ENCODE results near the gene RBMS3.

The RBMS3 gene

DNA sequence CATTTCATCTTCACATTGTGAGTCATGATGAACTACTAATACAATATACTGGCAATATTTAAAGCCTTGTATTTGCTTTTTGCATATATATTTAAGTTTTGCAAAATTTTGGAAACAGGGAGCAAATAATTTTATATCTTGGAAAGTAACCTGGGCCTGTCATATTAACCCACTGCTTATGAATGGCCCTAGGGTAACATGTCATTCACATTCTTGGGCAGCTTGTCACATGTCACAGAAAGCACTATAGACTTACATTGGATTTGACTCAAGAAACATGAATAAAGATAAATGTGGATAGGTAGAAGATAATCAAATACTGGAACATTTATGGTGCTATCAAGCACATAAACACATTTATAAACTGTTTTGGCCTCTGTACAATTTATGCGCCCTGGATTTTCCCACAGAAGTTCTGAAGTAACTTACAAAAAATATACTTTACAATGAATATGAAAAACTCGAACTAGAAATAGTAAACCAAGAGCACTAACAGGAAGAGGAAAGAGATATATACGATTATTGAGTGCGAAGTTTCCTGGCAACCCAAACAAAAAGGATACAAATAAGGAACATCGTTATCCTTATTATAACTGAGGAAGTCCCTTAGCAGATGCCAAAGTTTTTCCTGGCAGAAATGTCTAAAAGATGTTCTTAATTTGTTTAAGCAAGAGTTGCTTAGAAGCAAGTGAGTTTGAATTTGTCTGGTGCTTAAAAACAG is 257.2 kb downstream of the RBMS3 start:
- peak; percentile 13 for FAIRE-seq

- no peak for FAIRE-seq
Observed at GRCh38 chr3:29538610-29538958, 257.7 kb downstream of the RBMS3 start.

GRCh38 chr3:29540544-29540943 is 259.7 kb downstream of the RBMS3 start:
- no peak for FAIRE-seq

- peak; percentile 84 for FAIRE-seq
Observed at GRCh38 chr3:29544701-29545363, 264.0 kb downstream of the RBMS3 start.

DNA sequence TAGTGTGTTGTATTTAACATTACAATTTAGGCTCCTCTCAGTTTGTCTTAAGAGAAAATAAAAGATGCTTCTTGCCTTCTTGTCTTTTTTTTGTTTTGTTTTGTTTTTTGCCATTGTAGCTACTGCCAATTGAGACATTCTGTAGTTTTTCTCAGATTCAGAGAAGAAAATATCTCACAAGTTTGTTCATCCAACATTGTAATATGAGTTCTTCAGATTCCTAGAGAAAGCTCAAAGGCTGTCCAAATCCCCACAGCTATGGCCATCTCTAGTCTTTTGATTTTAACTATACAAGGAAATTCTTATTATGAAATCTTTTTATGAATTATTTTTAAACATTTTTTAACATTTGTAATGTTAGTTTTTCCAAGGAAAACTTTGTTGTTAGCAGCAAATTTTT is 264.7 kb downstream of the RBMS3 start:
- FAIRE-seq = no peak

- no peak for FAIRE-seq
Observed at GRCh38 chr3:29552051-29552450, 271.2 kb downstream of the RBMS3 start.

DNA sequence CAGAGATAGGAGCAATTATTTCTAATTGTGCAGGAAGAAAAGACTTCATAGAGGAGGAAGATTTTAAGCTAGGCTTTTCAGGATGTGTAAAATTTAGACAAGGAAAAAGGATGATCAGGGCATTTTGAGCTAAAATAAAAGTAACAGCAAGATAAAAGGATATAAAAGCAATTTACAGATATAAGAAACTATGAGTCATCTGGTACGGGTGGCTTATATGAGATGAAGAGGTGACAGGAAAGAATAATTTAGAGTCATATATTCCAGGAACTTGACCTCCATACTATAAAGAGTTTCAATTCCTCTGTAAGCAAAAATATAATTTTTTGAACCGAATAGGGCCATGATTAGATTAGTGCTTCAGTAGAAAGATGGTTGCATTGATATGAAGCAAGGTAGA is 273.7 kb downstream of the RBMS3 start:
- no peak for FAIRE-seq

- FAIRE-seq = no peak
Observed at GRCh38 chr3:29555590-29555989, 274.7 kb downstream of the RBMS3 start.

GRCh38 chr3:29557186-29557585 is 276.3 kb downstream of the RBMS3 start:
- FAIRE-seq = no peak

DNA sequence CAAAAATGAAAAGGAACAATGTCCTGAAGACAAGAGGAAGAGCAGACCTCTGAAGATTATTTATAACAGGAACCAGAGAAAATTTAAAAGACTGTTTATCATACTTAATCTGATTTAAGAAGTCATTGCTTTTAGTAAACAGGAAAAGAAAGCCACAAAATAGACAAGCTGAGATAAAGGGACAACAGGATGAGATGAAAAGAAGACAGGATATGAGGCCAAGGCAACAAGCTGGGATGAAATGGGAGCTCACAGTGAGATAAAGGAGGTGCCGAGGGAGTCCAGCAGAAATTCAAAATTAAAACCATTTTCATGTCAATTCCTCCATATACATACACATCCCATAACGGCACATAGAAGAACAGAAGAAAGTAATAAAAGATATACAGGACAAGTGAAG is 277.0 kb downstream of the RBMS3 start:
- FAIRE-seq = no peak

DNA sequence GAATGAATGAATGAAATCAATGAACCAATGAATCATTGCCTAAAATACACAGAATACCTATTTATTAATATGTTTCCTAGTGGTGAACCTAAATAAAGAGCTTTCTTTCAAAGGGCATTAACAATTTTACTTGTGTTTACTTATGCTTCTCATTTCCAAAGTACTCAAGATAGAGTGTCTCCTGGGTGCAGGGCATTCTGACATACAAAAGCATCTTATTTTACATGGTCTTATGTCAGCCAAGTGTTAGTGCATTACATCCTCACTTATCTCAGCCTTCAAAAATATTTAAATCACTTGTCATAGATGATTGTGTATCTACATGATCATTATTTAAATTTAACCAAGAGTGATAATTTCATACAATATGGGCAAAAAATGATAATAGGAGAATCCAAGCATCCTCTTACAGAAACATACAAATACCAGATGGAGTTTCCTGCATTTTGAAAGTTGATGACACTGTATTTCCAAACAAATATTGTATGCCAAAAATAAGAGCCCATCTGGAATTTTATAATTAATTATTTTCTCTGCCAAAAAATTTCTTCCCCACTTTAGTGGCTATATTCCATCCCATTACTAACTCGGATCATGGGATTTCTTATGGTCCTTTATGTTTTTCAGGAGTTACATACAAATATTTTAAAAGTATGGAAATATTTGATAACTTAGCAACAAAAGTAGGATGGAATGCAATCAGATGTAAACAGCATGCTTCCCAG is 279.0 kb downstream of the RBMS3 start:
- no peak for FAIRE-seq

DNA sequence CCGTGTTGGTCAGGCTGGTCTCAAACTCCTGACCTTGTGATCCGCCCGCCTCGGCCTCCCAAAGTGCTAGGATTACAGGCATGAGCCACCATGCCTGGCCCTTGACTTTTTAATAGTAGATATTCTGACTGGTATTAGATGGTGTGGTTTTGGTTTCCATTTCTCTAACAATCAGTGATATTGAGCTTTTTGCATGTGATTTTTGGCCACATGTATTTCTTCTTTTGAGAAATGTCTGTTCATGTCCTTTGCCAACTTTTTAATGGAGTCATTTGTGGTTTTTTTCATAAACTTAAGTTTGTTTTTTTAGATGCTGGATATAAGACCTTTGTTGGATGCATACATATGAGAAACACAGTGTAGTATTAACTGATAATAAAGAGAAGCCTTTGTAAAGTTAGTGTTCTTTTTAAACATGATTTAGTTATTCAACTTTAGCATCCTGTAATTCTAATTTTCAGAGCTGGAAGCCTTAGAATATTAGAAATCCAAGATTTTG is 280.8 kb downstream of the RBMS3 start:
- FAIRE-seq = no peak

GRCh38 chr3:29565236-29565635 is 284.4 kb downstream of the RBMS3 start:
- FAIRE-seq = no peak

DNA sequence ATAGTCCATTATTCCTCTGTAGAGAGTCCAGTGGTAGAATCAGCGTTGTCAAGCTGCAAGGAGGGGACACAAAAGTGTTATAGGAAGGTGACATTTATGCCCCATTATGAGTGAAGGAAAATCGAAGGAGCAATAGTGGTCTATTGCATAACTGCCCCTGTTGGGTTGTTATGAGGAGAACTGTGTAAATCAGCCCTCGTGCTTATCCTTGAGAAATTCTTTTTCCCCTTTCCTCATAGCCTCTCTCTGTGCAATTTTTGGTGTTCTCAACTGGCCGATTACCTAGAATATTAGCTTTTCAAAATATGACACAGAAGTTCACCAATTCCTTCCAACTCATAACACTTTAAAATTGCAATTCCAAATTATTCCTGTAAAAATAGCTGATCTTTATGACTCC is 286.6 kb downstream of the RBMS3 start:
- FAIRE-seq = no peak

DNA sequence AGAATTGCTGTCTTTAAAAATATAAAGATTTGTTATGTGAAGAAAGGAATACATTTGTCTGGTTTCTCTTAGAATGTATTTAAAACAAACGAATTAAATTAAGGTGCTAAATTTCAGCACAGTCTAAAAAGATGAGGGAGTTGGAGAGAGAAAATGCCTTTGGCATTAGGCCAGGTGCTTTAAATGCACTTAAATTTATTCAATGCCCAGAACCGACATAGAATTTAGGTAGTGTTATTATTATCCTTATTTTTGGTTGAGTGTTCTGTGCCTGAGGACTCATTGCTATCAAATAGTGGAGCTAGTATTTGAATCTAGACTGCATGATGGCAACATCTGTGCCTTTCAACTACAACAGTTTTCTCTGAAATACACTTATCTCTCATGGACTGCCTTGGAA is 287.5 kb downstream of the RBMS3 start:
- no peak for FAIRE-seq

DNA sequence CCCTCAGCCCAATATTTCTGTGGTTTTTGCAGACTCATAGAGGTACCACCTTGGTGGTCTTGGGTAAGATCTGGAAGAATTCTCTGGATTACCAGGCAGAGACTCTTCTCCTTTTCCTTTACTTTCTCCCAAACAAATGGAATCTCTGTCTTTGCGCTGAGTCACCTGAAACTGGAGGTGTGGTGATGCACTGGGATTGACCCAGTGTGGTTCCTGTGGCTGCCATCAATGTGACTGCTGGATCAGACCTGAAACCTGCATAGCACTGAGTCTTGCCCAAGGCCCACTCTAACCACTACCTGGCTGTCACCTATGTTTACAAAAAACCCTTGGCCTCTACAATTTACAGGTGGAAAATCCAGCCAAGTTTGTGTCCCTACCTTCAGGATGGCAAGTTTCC is 295.3 kb downstream of the RBMS3 start:
- FAIRE-seq = no peak

DNA sequence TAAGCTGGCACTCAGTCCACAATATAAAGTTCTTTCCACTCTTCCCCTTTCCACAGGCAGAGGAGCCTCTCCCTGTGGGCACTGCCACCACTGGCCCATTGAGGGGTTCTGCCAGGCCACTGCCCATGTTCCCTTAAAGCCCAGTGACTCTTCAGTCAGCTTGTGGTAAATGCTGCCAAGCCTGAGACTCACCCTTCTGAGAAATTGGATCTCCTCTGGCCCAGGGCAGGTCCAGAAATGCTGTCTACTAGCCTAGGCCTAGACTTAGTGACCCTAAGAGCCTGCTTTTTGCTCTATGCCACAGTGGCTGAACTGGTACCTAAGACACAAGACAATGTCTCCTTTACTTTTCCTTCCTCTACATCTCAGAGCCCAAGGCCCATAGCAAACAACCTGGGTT is 295.8 kb downstream of the RBMS3 start:
- FAIRE-seq = no peak

DNA sequence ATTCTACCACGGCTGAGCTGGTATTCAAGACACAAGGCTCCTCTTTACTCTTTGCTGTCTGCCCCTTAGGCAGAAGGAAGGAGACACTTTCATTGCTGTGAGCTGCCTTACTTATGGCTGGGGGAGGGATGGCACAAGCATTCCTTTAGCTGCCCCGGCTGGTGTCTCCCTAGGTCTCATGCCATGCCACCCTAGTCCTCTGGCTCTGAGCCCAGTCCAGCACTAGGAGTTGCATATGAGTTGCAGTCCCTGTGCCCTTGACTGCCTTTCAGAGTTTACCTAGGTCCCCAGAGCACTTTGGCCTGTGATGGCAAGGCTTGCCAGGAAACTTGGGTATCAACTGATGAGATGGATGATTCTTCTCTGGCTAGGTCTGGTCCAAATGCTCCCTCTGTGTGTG is 296.4 kb downstream of the RBMS3 start:
- no peak for FAIRE-seq

DNA sequence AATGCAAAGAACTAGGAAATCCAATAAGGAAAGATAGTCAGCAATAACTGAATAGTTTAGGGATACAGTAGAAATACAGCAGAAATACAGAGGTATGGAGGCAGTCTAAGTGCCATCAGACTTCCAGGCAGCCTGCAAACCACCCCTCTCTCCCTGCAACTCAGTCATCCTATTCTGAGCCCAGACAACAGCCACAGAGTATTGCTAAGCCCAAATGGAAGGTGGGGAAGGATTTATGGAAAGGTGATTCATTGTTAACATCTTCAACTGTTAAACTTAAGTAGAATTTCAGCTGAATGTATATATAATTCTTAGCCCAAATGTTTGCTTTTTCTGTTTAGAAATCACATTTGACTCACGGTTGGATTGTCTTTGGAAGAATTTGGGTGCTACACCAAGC is 300.4 kb downstream of the RBMS3 start:
- FAIRE-seq = no peak

DNA sequence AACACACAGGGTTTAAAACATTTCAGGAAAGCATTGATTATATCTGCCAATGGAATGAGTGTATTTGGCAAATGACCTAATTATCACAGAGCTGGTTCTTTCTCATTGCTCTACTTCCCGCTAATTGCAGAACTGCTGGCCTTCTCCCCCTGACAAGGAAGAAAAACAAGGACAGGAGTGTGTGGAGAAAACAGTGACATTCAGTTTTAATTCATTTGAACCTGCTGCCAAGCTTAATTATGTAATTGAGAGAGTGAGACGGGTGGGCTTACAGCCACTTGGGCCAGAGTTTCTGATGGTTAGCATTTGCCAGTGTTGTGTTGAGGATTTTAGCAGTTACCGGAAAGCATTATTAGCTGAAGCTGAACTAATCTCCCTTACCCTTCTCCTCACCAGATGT is 301.4 kb downstream of the RBMS3 start:
- FAIRE-seq = no peak

DNA sequence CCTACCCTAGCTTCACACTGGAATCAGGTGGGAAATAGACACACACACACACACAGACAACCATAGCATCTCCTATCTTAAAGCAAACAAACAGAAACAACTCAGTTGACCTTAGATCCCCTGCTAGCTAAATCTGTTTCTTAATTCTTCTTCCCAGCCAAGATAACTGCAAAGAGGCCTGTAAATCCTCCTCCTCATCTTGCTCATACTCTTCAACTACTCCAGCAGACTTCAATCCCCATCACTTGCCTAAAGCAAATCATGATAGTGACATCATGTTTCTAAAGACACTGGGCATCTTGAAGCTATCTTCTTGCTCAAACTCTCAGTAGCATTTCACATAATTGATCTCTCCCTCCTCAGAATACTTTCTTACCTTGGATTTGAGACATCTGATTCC is 303.0 kb downstream of the RBMS3 start:
- no peak for FAIRE-seq

- no peak for FAIRE-seq
Observed at GRCh38 chr3:29585368-29585767, 304.5 kb downstream of the RBMS3 start.

DNA sequence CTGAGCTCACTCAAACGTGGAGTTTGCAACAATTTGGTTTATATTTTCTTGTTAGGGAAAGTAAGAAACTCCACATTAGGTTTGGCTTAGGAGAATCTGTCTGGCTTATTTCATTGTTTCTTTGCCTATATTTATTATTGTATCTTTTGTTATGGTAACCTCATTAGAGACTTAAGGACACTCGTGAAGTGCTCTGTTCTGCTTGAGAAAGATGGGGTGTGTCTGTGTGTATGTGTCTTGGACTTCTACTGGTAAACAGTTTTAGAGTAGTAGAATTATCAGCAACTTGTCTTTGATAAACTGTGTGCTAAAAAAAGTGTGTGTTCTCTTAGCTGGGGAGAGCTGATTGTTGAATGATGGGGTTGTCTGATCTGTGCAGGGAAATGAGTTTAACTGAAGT is 306.5 kb downstream of the RBMS3 start:
- FAIRE-seq = no peak

GRCh38 chr3:29590012-29590411 is 309.1 kb downstream of the RBMS3 start:
- no peak for FAIRE-seq

Data from G401.6 (cell line).